ENCODE measurements around the gene CAMK2A. TPM values are rescaled to one million over a fixed set of nuclear protein-coding genes. Genes with fewer than 3 reads are reported as not detected.

CAMK2A gene
- total and polyA plus RNA-seq, 11 donors = 3.2 to 26.0 (median 15.2) TPM

GRCh38 chr5:150262502-150262901 lies 27.1 kb downstream of the CAMK2A start:
- Histone ChIP-seq H3K4me3 (no peak overlapping the region), H3K9me3 (no peaks in the 10 kb centered on the region), H3K4me1 (peaks cover 0 to 9% (median 3%) of the 10 kb centered on the region in 12 donors), H3K27ac (no peak overlapping the region), H3K36me3 (no peaks in the 10 kb centered on the region), H3K27me3 (no peaks in the 10 kb centered on the region)
- TF ChIP-seq POLR2A (IDR thresholded peaks at IDR 0.05) = no peak
- no peak for TF ChIP-seq CTCF (IDR thresholded peaks at IDR 0.05)
- intact Hi-C loops (cut with DNase I) = loop anchor here in 2 of 10 donors (10.0 kb wide), 1 partner anchor 172 kb away; no protein-coding TSS in a partner anchor
- 87 to 93% (median 91%) methylated on average over 7 of the region's 7 CpGs for WGBS, 4 donors
- no peak for DNase-seq
- ATAC-seq = no peak

- no peaks in the 10 kb centered on the region for H3K9me3 ChIP-seq
- intact Hi-C loops (cut with DNase I) = loop anchor here in 2 of 10 donors (10.0 kb wide), 1 partner anchor 174 kb away; no protein-coding TSS in a partner anchor
- DNase-seq = peak in 1 of 5 donors; percentile 23
- no peak overlapping the region for H3K4me3 ChIP-seq
- H3K27ac ChIP-seq = no peak overlapping the region
- no peak for TF ChIP-seq POLR2A (IDR thresholded peaks at IDR 0.05)
- TF ChIP-seq CTCF (IDR thresholded peaks at IDR 0.05) = no peak
- no peaks in the 10 kb centered on the region for H3K27me3 ChIP-seq
- peaks cover 0 to 9% (median 3%) of the 10 kb centered on the region in 12 donors for H3K4me1 ChIP-seq
- no peaks in the 10 kb centered on the region for H3K36me3 ChIP-seq
- WGBS, 4 donors = 63 to 75% (median 71%) methylated on average over 8 of the region's 8 CpGs
- no peak for ATAC-seq
Measured at GRCh38 chr5:150261231-150261630, 28.3 kb downstream of the CAMK2A start.

GRCh38 chr5:150258130-150258529 lies 31.4 kb downstream of the CAMK2A start:
- 48 to 65% (median 61%) methylated on average over 5 to 6 of the region's 6 CpGs for WGBS, 4 donors
- Histone ChIP-seq H3K27ac (no peak overlapping the region), H3K27me3 (no peaks in the 10 kb centered on the region), H3K4me1 (peaks cover 0 to 10% (median 0%) of the 10 kb centered on the region in 12 donors), H3K36me3 (no peaks in the 10 kb centered on the region), H3K9me3 (no peaks in the 10 kb centered on the region), H3K4me3 (no peak overlapping the region)
- intact Hi-C loops (cut with DNase I) = no loop called here
- TF ChIP-seq CTCF (IDR thresholded peaks at IDR 0.05) (peak in 1 of 12 donors; percentile 29), POLR2A (IDR thresholded peaks at IDR 0.05) (no peak)
- ATAC-seq (peak in 1 of 4 donors; percentile 70), DNase-seq (peak in 2 of 5 donors; percentile 45 to 47)

- ATAC-seq = no peak
- intact Hi-C loops (cut with DNase I) = no loop called here
- TF ChIP-seq POLR2A (IDR thresholded peaks at IDR 0.05) (no peak), CTCF (IDR thresholded peaks at IDR 0.05) (no peak)
- Histone ChIP-seq H3K4me1 (peaks cover 0 to 10% (median 0%) of the 10 kb centered on the region in 12 donors), H3K4me3 (no peak overlapping the region), H3K27ac (no peak overlapping the region), H3K27me3 (no peaks in the 10 kb centered on the region), H3K9me3 (no peaks in the 10 kb centered on the region), H3K36me3 (no peaks in the 10 kb centered on the region)
- 90 to 93% (median 91%) methylated on average over 11 of the region's 11 CpGs for WGBS, 4 donors
- no peak for DNase-seq
Measured at GRCh38 chr5:150257424-150257823, 32.1 kb downstream of the CAMK2A start.
